ENCODE measurements around the gene MADCAM1.
A peak's percentile ranks its signal among the peaks of the same experiment; 100 is the strongest.

Gene MADCAM1

GRCh38 chr19:453606-454005 is 42.7 kb upstream of the MADCAM1 start:
- no peak for TF ChIP-seq CTCF (IDR thresholded peaks at IDR 0.05)
- H3K36me3 Mint-ChIP-seq (ENCODE audit: low read depth) = peaks cover 67% of the 10 kb centered on the region

GRCh38 chr19:455031-455705 is 41.1 kb upstream of the MADCAM1 start:
- no peak for TF ChIP-seq CTCF (IDR thresholded peaks at IDR 0.05)
- Mint-ChIP-seq H3K4me3 (no peak overlapping the region), H3K9me3 (peaks cover 36% of the 10 kb centered on the region), H3K36me3 (ENCODE audit: low read depth) (peaks cover 64% of the 10 kb centered on the region), H3K4me1 (peaks cover 9% of the 10 kb centered on the region), H3K27ac (peak overlapping the region; percentile 45), H3K27me3 (ENCODE audit: low read depth, poor library complexity) (peaks cover 14% of the 10 kb centered on the region)
- DNase-seq = no peak

More at GRCh38 chr19:453606-454005, 42.7 kb upstream of the MADCAM1 start:
- Mint-ChIP-seq H3K27ac (no peak overlapping the region), H3K9me3 (peaks cover 36% of the 10 kb centered on the region), H3K27me3 (ENCODE audit: low read depth, poor library complexity) (peaks cover 10% of the 10 kb centered on the region), H3K4me1 (peaks cover 7% of the 10 kb centered on the region), H3K4me3 (no peak overlapping the region)
- no peak for DNase-seq

- Mint-ChIP-seq H3K27ac (no peak overlapping the region), H3K27me3 (ENCODE audit: low read depth, poor library complexity) (peaks cover 10% of the 10 kb centered on the region), H3K36me3 (ENCODE audit: low read depth) (peaks cover 56% of the 10 kb centered on the region), H3K9me3 (peaks cover 28% of the 10 kb centered on the region), H3K4me3 (no peak overlapping the region), H3K4me1 (peaks cover 9% of the 10 kb centered on the region)
- TF ChIP-seq CTCF (IDR thresholded peaks at IDR 0.05) = no peak
- no peak for DNase-seq
Measured at GRCh38 chr19:455851-456546, 40.3 kb upstream of the MADCAM1 start.

- Mint-ChIP-seq H3K27me3 (ENCODE audit: low read depth, poor library complexity) (peaks cover 10% of the 10 kb centered on the region), H3K9me3 (peaks cover 21% of the 10 kb centered on the region), H3K36me3 (ENCODE audit: low read depth) (peaks cover 49% of the 10 kb centered on the region), H3K27ac (no peak overlapping the region), H3K4me1 (peaks cover 9% of the 10 kb centered on the region), H3K4me3 (no peak overlapping the region)
- DNase-seq = no peak
- TF ChIP-seq CTCF (IDR thresholded peaks at IDR 0.05) = no peak
Measured at GRCh38 chr19:456547-457110, 39.7 kb upstream of the MADCAM1 start.

- Mint-ChIP-seq H3K4me1 (peaks cover 9% of the 10 kb centered on the region), H3K9me3 (peaks cover 15% of the 10 kb centered on the region), H3K27me3 (ENCODE audit: low read depth, poor library complexity) (peaks cover 17% of the 10 kb centered on the region), H3K27ac (no peak overlapping the region), H3K36me3 (ENCODE audit: low read depth) (peaks cover 41% of the 10 kb centered on the region), H3K4me3 (no peak overlapping the region)
- DNase-seq = no peak
- no peak for TF ChIP-seq CTCF (IDR thresholded peaks at IDR 0.05)
Measured at GRCh38 chr19:457636-458035, 38.6 kb upstream of the MADCAM1 start.
